ENCODE results near the gene TMEM11. TPM values are rescaled to one million over a fixed set of nuclear protein-coding genes. Genes with fewer than 3 reads are reported as not detected.

The TMEM11 gene
- total RNA-seq, 1 donor from 2014 or later: 17.3 TPM

DNA sequence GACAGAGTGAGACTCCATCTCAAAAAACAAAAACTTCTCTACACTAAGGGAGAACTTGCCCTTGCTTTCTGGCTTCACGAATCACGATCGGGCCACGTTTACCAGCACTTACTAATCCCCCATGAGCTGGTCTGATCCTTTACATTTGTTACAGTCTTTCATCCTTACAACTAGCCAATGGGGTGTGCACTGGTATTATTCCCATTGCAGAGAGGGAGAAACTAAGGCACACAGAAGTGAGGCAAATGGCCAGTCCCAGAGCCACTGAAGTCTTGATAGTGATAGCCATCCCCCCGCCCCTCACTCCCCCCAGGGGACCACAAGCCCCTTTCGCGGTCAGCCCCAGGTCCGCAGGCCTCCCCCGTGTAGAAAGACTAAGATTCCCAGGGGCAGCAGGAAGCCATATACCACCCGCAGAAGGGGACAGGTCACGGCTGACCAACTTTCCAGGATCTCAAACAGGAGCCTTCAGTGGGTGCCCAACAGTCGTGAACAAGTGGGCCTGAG lies 38.4 kb upstream of the TMEM11 start:
- H3K36me3 Mint-ChIP-seq: no peaks in the 10 kb centered on the region
- Histone ChIP-seq H3K9me3 (ENCODE audit: low read depth) (no peaks in the 10 kb centered on the region), H4K20me1 (ENCODE audit: low read depth) (peaks cover 26% of the 10 kb centered on the region), H3F3A (ENCODE audit: low read depth) (peaks cover 8% of the 10 kb centered on the region), H2AFZ (replicated peaks) (no peak overlapping the region), H3K27me3 (peaks cover 21% of the 10 kb centered on the region), H3K4me3 (peak overlapping the region; percentile 75), H3K79me2 (ENCODE audit: low read depth) (no peaks in the 10 kb centered on the region), H3K9ac (no peak overlapping the region), H3K27ac (no peak overlapping the region), H3K4me2 (peak overlapping the region; percentile 94), H3K4me1 (no peaks in the 10 kb centered on the region), H3K36me3 (no peaks in the 10 kb centered on the region)
- no peaks in the 10 kb centered on the region for H3K9me3 Mint-ChIP-seq
- H3K27me3 Mint-ChIP-seq (ENCODE audit: insufficient read depth, low read depth): peaks cover 4% of the 10 kb centered on the region
- peaks cover 13% of the 10 kb centered on the region for H3K4me1 Mint-ChIP-seq
- DNase-seq (ENCODE audit: low spot score): peak; percentile 33
- no peak for TF ChIP-seq CTCF (IDR thresholded peaks at IDR 0.05)
- TF ChIP-seq EZH2phosphoT487 (IDR thresholded peaks at IDR 0.05): no peak
- TF ChIP-seq EZH2 (IDR thresholded peaks at IDR 0.05): no peak
- peak overlapping the region; percentile 88 for H3K4me3 Mint-ChIP-seq
- H3K27ac Mint-ChIP-seq: no peak overlapping the region

- Histone ChIP-seq H3K27me3 (peaks cover 21% of the 10 kb centered on the region), H3K9me3 (ENCODE audit: low read depth) (no peaks in the 10 kb centered on the region), H3K9ac (no peak overlapping the region), H3K27ac (no peak overlapping the region), H3F3A (ENCODE audit: low read depth) (peaks cover 8% of the 10 kb centered on the region), H2AFZ (replicated peaks) (no peak overlapping the region), H3K4me3 (no peak overlapping the region), H4K20me1 (ENCODE audit: low read depth) (peaks cover 29% of the 10 kb centered on the region), H3K79me2 (ENCODE audit: low read depth) (no peaks in the 10 kb centered on the region), H3K4me2 (no peak overlapping the region), H3K4me1 (no peaks in the 10 kb centered on the region), H3K36me3 (no peaks in the 10 kb centered on the region)
- Mint-ChIP-seq H3K27ac (no peak overlapping the region), H3K9me3 (no peaks in the 10 kb centered on the region), H3K27me3 (ENCODE audit: insufficient read depth, low read depth) (peaks cover 4% of the 10 kb centered on the region), H3K4me1 (peaks cover 12% of the 10 kb centered on the region), H3K36me3 (no peaks in the 10 kb centered on the region), H3K4me3 (peak overlapping the region; percentile 13)
- no peak for DNase-seq (ENCODE audit: low spot score)
- no peak for TF ChIP-seq EZH2phosphoT487 (IDR thresholded peaks at IDR 0.05)
- no peak for TF ChIP-seq CTCF (IDR thresholded peaks at IDR 0.05)
- TF ChIP-seq EZH2 (IDR thresholded peaks at IDR 0.05): no peak
Measured at GRCh38 chr17:21251337-21252010, 37.5 kb upstream of the TMEM11 start.

GRCh38 chr17:21250854-21251253 lies 36.9 kb upstream of the TMEM11 start:
- DNase-seq (ENCODE audit: low spot score): no peak
- Mint-ChIP-seq H3K36me3 (no peaks in the 10 kb centered on the region), H3K4me1 (peaks cover 10% of the 10 kb centered on the region), H3K9me3 (no peaks in the 10 kb centered on the region), H3K4me3 (no peak overlapping the region), H3K27me3 (ENCODE audit: insufficient read depth, low read depth) (peaks cover 2% of the 10 kb centered on the region), H3K27ac (no peak overlapping the region)
- no peak overlapping the region for H3K4me2 ChIP-seq
- peaks cover 8% of the 10 kb centered on the region for H3F3A ChIP-seq (ENCODE audit: low read depth)
- no peaks in the 10 kb centered on the region for H3K79me2 ChIP-seq (ENCODE audit: low read depth)
- H2AFZ ChIP-seq (replicated peaks): no peak overlapping the region
- TF ChIP-seq EZH2phosphoT487 (IDR thresholded peaks at IDR 0.05) (no peak), CTCF (IDR thresholded peaks at IDR 0.05) (no peak), EZH2 (IDR thresholded peaks at IDR 0.05) (no peak)
- no peak overlapping the region for H3K27ac ChIP-seq
- no peak overlapping the region for H3K4me3 ChIP-seq
- peaks cover 29% of the 10 kb centered on the region for H4K20me1 ChIP-seq (ENCODE audit: low read depth)
- H3K36me3 ChIP-seq: no peaks in the 10 kb centered on the region
- no peak overlapping the region for H3K9ac ChIP-seq
- peaks cover 21% of the 10 kb centered on the region for H3K27me3 ChIP-seq
- H3K9me3 ChIP-seq (ENCODE audit: low read depth): no peaks in the 10 kb centered on the region
- H3K4me1 ChIP-seq: peaks cover under 1% of the 10 kb centered on the region
